SU-DHL-6 (cell line): ENCODE data around the gene RFTN1.
A peak's percentile ranks its signal among the peaks of the same experiment; 100 is the strongest.

Experiments
- H2AFZ ChIP-seq: fragments of 200-600 bp; sonication (generic); 2 replicates; pipeline ENCODE4 v1.6.1; 2014; ENCODE audit warnings: low read depth, mild to moderate bottlenecking, moderate library complexity, mixed read lengths, antibody characterized with exemption, low read length; ENCODE audit not compliant: severe bottlenecking
- H3F3A ChIP-seq: fragments of 200-600 bp; shearing (Covaris generic); 2 replicates; pipeline ENCODE4 v1.6.0; 2016; ENCODE audit warnings: antibody characterized with exemption, mild to moderate bottlenecking; ENCODE audit not compliant: insufficient read depth
- H3K27ac ChIP-seq: fragments of 200-600 bp; sonication (generic); 2 replicates; pipeline ENCODE4 v1.5.1; 2016; ENCODE audit warnings: low read depth, mild to moderate bottlenecking, low read length, moderate library complexity, mixed read lengths
- H3K27me3 ChIP-seq: fragments of 200-600 bp; sonication (generic), shearing (Covaris generic); 2 replicates; pipeline ENCODE4 v1.6.0; 2014; ENCODE audit warnings: mild to moderate bottlenecking, low read length
- H3K36me3 ChIP-seq: fragments of 200-600 bp; sonication (generic); 2 replicates; pipeline ENCODE4 v1.6.1; 2014; ENCODE audit warnings: mild to moderate bottlenecking, low read length, mixed read lengths
- H3K4me2 ChIP-seq: fragments of 300-600, 200-600 bp; shearing (Covaris generic), sonication (generic); 2 replicates; pipeline ENCODE4 v1.6.0; 2014; ENCODE audit warnings: low read length, low read depth, mild to moderate bottlenecking; ENCODE audit not compliant: poor library complexity, severe bottlenecking
- H3K4me3 ChIP-seq: fragments of 200-600 bp; sonication (generic); 2 replicates; pipeline ENCODE4 v1.5.1; 2014; ENCODE audit warnings: antibody characterized with exemption, low read length, mild to moderate bottlenecking, mixed read lengths; ENCODE audit not compliant: insufficient read depth, poor library complexity, severe bottlenecking
- H3K79me2 ChIP-seq: fragments of 200-600 bp; sonication (generic); 2 replicates; pipeline ENCODE4 v1.6.1; 2014; ENCODE audit warnings: mild to moderate bottlenecking, low read length, moderate library complexity; ENCODE audit not compliant: insufficient read depth
- H3K9ac ChIP-seq: fragments of 200-600 bp; sonication (generic); 2 replicates; pipeline ENCODE4 v1.7.0; 2014; ENCODE audit warnings: mild to moderate bottlenecking, low read length
- H3K9me2 ChIP-seq: fragments of 200-600 bp; sonication (generic); replicated peaks from 2 replicates; pipeline ENCODE4 v1.6.1; 2014; ENCODE audit warnings: low read length; ENCODE audit not compliant: insufficient read depth
- H3K9me3 ChIP-seq: fragments of 200-600 bp; sonication (generic); 2 replicates; pipeline ENCODE4 v1.6.1; 2014; ENCODE audit warnings: low read length, mixed read lengths; ENCODE audit not compliant: insufficient read depth
- H4K20me1 ChIP-seq: fragments of 200-600 bp; sonication (generic); 2 replicates; pipeline ENCODE4 v1.6.1; 2014; ENCODE audit warnings: low read depth, mild to moderate bottlenecking, antibody characterized with exemption, low read length, moderate library complexity, mixed read lengths
- CTCF ChIP-seq: fragments of 200-600 bp; sonication (generic); IDR thresholded peaks from one replicate; pipeline ENCODE4 v1.5.1; 2017; ENCODE audit warnings: antibody characterized with exemption, mild to moderate bottlenecking, low read length, moderate library complexity; ENCODE audit not compliant: insufficient read depth, poor library complexity, severe bottlenecking
- EZH2phosphoT487 ChIP-seq: fragments of 200-600 bp; sonication (generic), shearing (Covaris generic); conservative IDR thresholded peaks from 2 replicates; pipeline ENCODE4 v1.6.1; 2018; ENCODE audit warnings: mild to moderate bottlenecking, antibody characterized with exemption, low read length, moderate library complexity, mixed read lengths

The RFTN1 gene

GRCh38 chr3:16552757-16553156 is 39.3 kb upstream of the RFTN1 start:
- no peaks in the 10 kb centered on the region for H3K27me3 ChIP-seq
- H3K4me2 ChIP-seq, result no peak overlapping the region
- no peaks in the 10 kb centered on the region for H4K20me1 ChIP-seq
- no peaks in the 10 kb centered on the region for H3K36me3 ChIP-seq
- H3K9me2 ChIP-seq, result no peaks in the 10 kb centered on the region
- H3K4me3 ChIP-seq, result no peak overlapping the region
- no peaks in the 10 kb centered on the region for H3K9me3 ChIP-seq
- H3F3A ChIP-seq, result no peaks in the 10 kb centered on the region
- TF ChIP-seq EZH2phosphoT487 (no peak), CTCF (no peak)
- H3K27ac ChIP-seq, result no peak overlapping the region
- no peak overlapping the region for H3K9ac ChIP-seq
- no peak overlapping the region for H2AFZ ChIP-seq
- H3K79me2 ChIP-seq, result no peaks in the 10 kb centered on the region

GRCh38 chr3:16551342-16551976 is 38.0 kb upstream of the RFTN1 start:
- Histone ChIP-seq H3K9me3 (no peaks in the 10 kb centered on the region), H3F3A (no peaks in the 10 kb centered on the region), H3K27ac (no peak overlapping the region), H3K4me3 (no peak overlapping the region), H4K20me1 (no peaks in the 10 kb centered on the region), H3K36me3 (no peaks in the 10 kb centered on the region), H3K79me2 (no peaks in the 10 kb centered on the region), H2AFZ (peak overlapping the region; percentile 73), H3K9me2 (no peaks in the 10 kb centered on the region), H3K4me2 (no peak overlapping the region), H3K27me3 (no peaks in the 10 kb centered on the region), H3K9ac (peak overlapping the region; percentile 29; the same call in 1 of the 2 replicates)
- TF ChIP-seq CTCF, result no peak
- no peak for TF ChIP-seq EZH2phosphoT487

- Histone ChIP-seq H3K36me3 (no peaks in the 10 kb centered on the region), H3K9me3 (no peaks in the 10 kb centered on the region), H3K27me3 (no peaks in the 10 kb centered on the region), H3K9ac (peak overlapping the region; percentile 29), H2AFZ (peak overlapping the region; percentile 73), H3K9me2 (no peaks in the 10 kb centered on the region), H3K4me3 (no peak overlapping the region), H3K27ac (no peak overlapping the region), H4K20me1 (no peaks in the 10 kb centered on the region), H3K4me2 (no peak overlapping the region), H3F3A (no peaks in the 10 kb centered on the region), H3K79me2 (no peaks in the 10 kb centered on the region)
- TF ChIP-seq EZH2phosphoT487, result no peak
- peak; percentile 65 for TF ChIP-seq CTCF
These were observed 37.3 kb upstream of the RFTN1 start for GRCh38 chr3:16550676-16551341.
